Endothelial cell of umbilical vein (primary cell): Measurements from ENCODE around the gene SLC25A33. TPM values are rescaled to one million over a fixed set of nuclear protein-coding genes. Genes with fewer than 3 reads are reported as not detected.
"Not testable (repeated sequence)": the region's sequence is repeated elsewhere in the genome, so short reads cannot be mapped to it uniquely, and the experiment has no call there.

Source experiments
- BruUV-seq: library from RNA; stranded (reverse); fragments of 400-500 nt; replicated peaks from 2 replicates; lab custom pipeline; 2021; lab: Mats Ljungman, UMichigan
- CTCF ChIA-PET: fragments of 300-600, 350-600 bp; sonication (Branson Sonifier 250); formaldehyde crosslinking; loops from one replicate; lab custom pipeline; 2021; ENCODE audit warnings: antibody characterized with exemption, inconsistent platforms; lab: Charles Lee
- POLR2A ChIA-PET: fragments of 300-600, 350-600 bp; sonication (Branson Sonifier 250); formaldehyde crosslinking; loops from one replicate; lab custom pipeline; 2021; ENCODE audit warnings: antibody characterized with exemption, inconsistent platforms; lab: Charles Lee
- DNase-seq: peaks from one replicate; pipeline ENCODE4 v3.0.0-alpha.2; 2011; ENCODE audit warnings: low read depth, low spot score
- FAIRE-seq: peaks from 2 replicates; lab custom pipeline; 2011; peaks lifted over from hg19 to GRCh38; lab: Jason Lieb, UNC
- H2AFZ ChIP-seq: 2 replicates; pipeline ENCODE4 v1.6.0; 2012; ENCODE audit warnings: low read depth, low read length, control low read depth, inconsistent platforms
- H3K27ac ChIP-seq: 2 replicates; pipeline ENCODE4 v1.5.1; 2011; ENCODE audit warnings: low read depth, mild to moderate bottlenecking, control low read depth, low read length, moderate library complexity; ENCODE audit not compliant: insufficient read depth
- H3K27me3 ChIP-seq, 2 experiments: 2 replicates each; pipeline versions ENCODE4 v1.6.0 to v1.6.1; 2011; ENCODE audit warnings: low read length in 2 of 2, mixed read lengths in 1 of 2; ENCODE audit not compliant: control insufficient read depth in 2 of 2, insufficient read depth in 2 of 2
- H3K36me3 ChIP-seq, 2 experiments: 2 replicates in 1 of 2; 3 replicates in 1 of 2; pipeline ENCODE4 v1.5.1; 2011; ENCODE audit warnings: low read length in 2 of 2, mild to moderate bottlenecking in 1 of 2, moderate library complexity in 1 of 2; ENCODE audit not compliant: control insufficient read depth in 2 of 2, insufficient read depth in 2 of 2; ENCODE audit errors: extremely low read depth in 1 of 2
- H3K4me1 ChIP-seq: 3 replicates; pipeline ENCODE4 v1.5.1; 2011; ENCODE audit warnings: mild to moderate bottlenecking, low read length; ENCODE audit not compliant: control insufficient read depth, insufficient read depth; ENCODE audit errors: extremely low read depth
- H3K4me2 ChIP-seq: 2 replicates; pipeline ENCODE4 v1.6.1; 2011; ENCODE audit warnings: low read length, control low read depth, mixed read lengths; ENCODE audit not compliant: insufficient read depth
- H3K4me3 ChIP-seq, 3 experiments: fragments of 200-600 bp in 1 of 3; sonication (generic), shearing (Covaris generic) in 1 of 3; replicated peaks in 1 of 3; 2 replicates each; pipeline ENCODE4 v1.5.1; 2011 to 2016; ENCODE audit warnings: control low read depth in 3 of 3, low read length in 3 of 3, mild to moderate bottlenecking in 2 of 3, inconsistent platforms in 1 of 3, low read depth in 1 of 3, moderate library complexity in 1 of 3; ENCODE audit not compliant: insufficient read depth in 1 of 3
- H3K79me2 ChIP-seq: 2 replicates; pipeline ENCODE4 v1.6.0; 2012; ENCODE audit warnings: low read length, inconsistent platforms; ENCODE audit not compliant: control insufficient read depth, insufficient read depth
- H3K9ac ChIP-seq: replicated peaks from 2 replicates; pipeline ENCODE3; 2011; ENCODE audit warnings: low read length, control low read depth; ENCODE audit not compliant: insufficient read depth; ENCODE audit errors: extremely low read depth
- H3K9me1 ChIP-seq: replicated peaks from 3 replicates; pipeline ENCODE4 v1.6.0; 2011; ENCODE audit warnings: mild to moderate bottlenecking, low read length; ENCODE audit not compliant: control insufficient read depth, insufficient read depth; ENCODE audit errors: extremely low read depth
- H3K9me3 ChIP-seq: replicated peaks from 2 replicates; pipeline ENCODE4 v1.5.1; 2012; ENCODE audit warnings: low read length, inconsistent platforms; ENCODE audit not compliant: control insufficient read depth, insufficient read depth
- H4K20me1 ChIP-seq: replicated peaks from 2 replicates; pipeline ENCODE3; 2011; ENCODE audit warnings: mild to moderate bottlenecking, low read length; ENCODE audit not compliant: control insufficient read depth, insufficient read depth; ENCODE audit errors: extremely low read depth
- EZH2 ChIP-seq: IDR thresholded peaks from 2 replicates; pipeline ENCODE4 v1.6.1; 2012; ENCODE audit warnings: borderline replicate concordance, low read depth, mild to moderate bottlenecking, moderate library complexity, low read length, inconsistent platforms; ENCODE audit not compliant: severe bottlenecking
- GATA2 ChIP-seq: IDR thresholded peaks from 2 replicates; pipeline ENCODE4 v1.7.0; 2011; ENCODE audit warnings: low read depth, mild to moderate bottlenecking, moderate library complexity, mixed read lengths, low read length; ENCODE audit not compliant: insufficient read length, insufficient read depth
- MYC ChIP-seq: IDR thresholded peaks from one replicate; pipeline ENCODE4 v1.6.1; 2011; ENCODE audit warnings: mild to moderate bottlenecking, low read depth, low read length
- POLR2A ChIP-seq: IDR thresholded peaks from 2 replicates; pipeline ENCODE4 v1.6.1; 2012; ENCODE audit warnings: low read depth, mild to moderate bottlenecking, control low read depth, low read length
- POLR2AphosphoS5 ChIP-seq: IDR thresholded peaks from 2 replicates; pipeline ENCODE4 v1.6.1; 2012; ENCODE audit warnings: low read depth, mild to moderate bottlenecking, control low read depth, low read length, moderate library complexity; ENCODE audit not compliant: insufficient read depth
- dilution Hi-C: fragments of 300-500 bp; cut with MboI; formaldehyde crosslinking; loops from one replicate; pipeline ENCODE4 v1.15.0; 2019; ENCODE audit warnings: low sequenced_read_pairs; ENCODE audit not compliant: extremely low pct_ligation_motif_present
- intact Hi-C: fragments of 100-400 bp; cut with micrococcal nuclease; formaldehyde crosslinking; loops from one replicate; pipeline ENCODE4 v1.10.0; 2022
- polyA plus RNA-seq, 4 experiments: library from polyadenylated mRNA; depleted of rRNA in 3 of 4; stranded (reverse) in 3 of 4; unstranded in 1 of 4; fragments of >200 nt; gene quantifications; 2 replicates each; pipeline versions ENCODE4 v1.2.1 to v1.2.3, GENCODE V29; 2011 to 2012; ENCODE audit warnings: missing spikeins in 1 of 4
- total RNA-seq: library from RNA; stranded (reverse); gene quantifications from 2 replicates; pipeline ENCODE4 v1.2.3, GENCODE V29; 2021
- TF ChIP-seq, protein P1 (sequence below), 2 donors: IDR thresholded peaks; 1 replicate in 1 of 2; 2 replicates in 1 of 2; pipeline ENCODE4 v1.5.1; 2011; ENCODE audit warnings: low read length in 2 of 2, mild to moderate bottlenecking in 2 of 2, moderate library complexity in 2 of 2, control low read depth in 1 of 2, inconsistent platforms in 1 of 2, low read depth in 1 of 2; ENCODE audit not compliant: insufficient read depth in 1 of 2; ENCODE audit errors: extremely low read depth in 1 of 2

The SLC25A33 gene
- total and polyA plus RNA-seq, 2 donors (not counting 3 experiments of a cell fraction or from before 2014, with no cell fraction given): 3.8 to 6.6 TPM

DNA sequence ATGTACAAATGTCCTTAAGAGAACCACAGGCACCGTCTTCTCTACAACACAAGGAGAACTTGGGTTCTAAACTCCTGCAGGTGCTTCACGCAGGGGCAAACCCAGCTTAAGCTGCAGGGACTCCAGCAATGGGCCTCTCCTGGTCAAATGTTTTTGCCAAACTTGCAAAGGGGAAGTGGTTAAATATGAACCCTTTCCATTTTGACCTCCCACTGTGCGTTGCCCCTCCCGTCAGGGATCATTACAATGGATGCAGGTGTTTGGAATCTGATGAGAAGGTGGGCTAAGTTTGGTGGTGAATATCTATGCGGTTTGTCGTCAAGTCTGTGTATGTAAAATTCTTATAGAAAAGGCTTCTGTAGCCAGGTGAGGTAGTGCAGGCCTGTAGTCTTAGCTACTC, 29.1 kb upstream of the SLC25A33 start:
- FAIRE-seq (no peak), DNase-seq (no peak)
- no peak overlapping the region for H3K4me3 ChIP-seq
- no peak overlapping the region for H3K4me2 ChIP-seq
- H3K4me1 ChIP-seq: no peaks in the 10 kb centered on the region
- H2AFZ ChIP-seq: no peak overlapping the region
- no peak overlapping the region for H3K27ac ChIP-seq
- no peaks in the 10 kb centered on the region for H3K9me1 ChIP-seq
- H3K9ac ChIP-seq: no peak overlapping the region
- TF ChIP-seq EZH2 (no peak), POLR2A (no peak), GATA2 (no peak), MYC (no peak), POLR2AphosphoS5 (no peak)
- TF ChIP-seq, protein P1, sequence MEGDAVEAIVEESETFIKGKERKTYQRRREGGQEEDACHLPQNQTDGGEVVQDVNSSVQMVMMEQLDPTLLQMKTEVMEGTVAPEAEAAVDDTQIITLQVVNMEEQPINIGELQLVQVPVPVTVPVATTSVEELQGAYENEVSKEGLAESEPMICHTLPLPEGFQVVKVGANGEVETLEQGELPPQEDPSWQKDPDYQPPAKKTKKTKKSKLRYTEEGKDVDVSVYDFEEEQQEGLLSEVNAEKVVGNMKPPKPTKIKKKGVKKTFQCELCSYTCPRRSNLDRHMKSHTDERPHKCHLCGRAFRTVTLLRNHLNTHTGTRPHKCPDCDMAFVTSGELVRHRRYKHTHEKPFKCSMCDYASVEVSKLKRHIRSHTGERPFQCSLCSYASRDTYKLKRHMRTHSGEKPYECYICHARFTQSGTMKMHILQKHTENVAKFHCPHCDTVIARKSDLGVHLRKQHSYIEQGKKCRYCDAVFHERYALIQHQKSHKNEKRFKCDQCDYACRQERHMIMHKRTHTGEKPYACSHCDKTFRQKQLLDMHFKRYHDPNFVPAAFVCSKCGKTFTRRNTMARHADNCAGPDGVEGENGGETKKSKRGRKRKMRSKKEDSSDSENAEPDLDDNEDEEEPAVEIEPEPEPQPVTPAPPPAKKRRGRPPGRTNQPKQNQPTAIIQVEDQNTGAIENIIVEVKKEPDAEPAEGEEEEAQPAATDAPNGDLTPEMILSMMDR (IDR thresholded peaks at IDR 0.05; ENCODE audit: extremely low read depth in 1 of 2, insufficient read depth in 1 of 2, low read depth in 1 of 2, low read length in 2 of 2): no peak
- dilution Hi-C loops: no loop called here
- BruUV-seq: no TSS peak
- CTCF ChIA-PET: interaction anchor here (0.6 kb wide), 1 partner anchor 19 kb away, joined by 3 read pairs; no protein-coding TSS in a partner anchor
- no peaks in the 10 kb centered on the region for H3K36me3 ChIP-seq
- POLR2A ChIA-PET: interaction anchor here (0.6 kb wide), 1 partner anchor 19 kb away, joined by 7 read pairs; no protein-coding TSS in a partner anchor
- no peaks in the 10 kb centered on the region for H3K79me2 ChIP-seq
- intact Hi-C loops: no loop called here
- peaks cover 0 to 3% of the 10 kb centered on the region in 2 experiments for H3K27me3 ChIP-seq
- H4K20me1 ChIP-seq: no peaks in the 10 kb centered on the region
- H3K9me3 ChIP-seq: no peaks in the 10 kb centered on the region

DNA sequence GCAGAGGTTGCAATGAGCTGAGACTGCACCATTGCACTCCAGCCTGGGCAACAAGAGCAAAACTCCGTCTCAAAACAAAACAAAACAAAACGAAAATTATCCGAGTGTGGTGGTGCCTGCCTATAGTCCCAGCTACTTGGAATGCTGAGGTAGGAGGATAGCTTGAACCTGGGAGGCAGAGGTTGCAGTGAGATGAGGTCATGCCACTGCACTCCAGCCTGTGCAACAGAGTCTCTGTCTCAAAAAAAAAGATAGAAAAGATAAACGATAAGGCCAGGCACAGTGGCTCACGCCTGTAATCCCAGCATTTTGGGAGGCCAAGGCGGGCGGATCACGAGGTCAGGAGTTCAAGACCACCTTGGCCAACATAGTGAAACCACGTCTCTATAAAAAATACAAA, 23.7 kb upstream of the SLC25A33 start:
- POLR2A ChIA-PET: interaction anchor here (0.7 kb wide), 1 partner anchor 60 kb away, joined by 6 read pairs; no protein-coding TSS in a partner anchor
- intact Hi-C loops, BruUV-seq, H3K4me3 ChIP-seq, H3K27ac ChIP-seq, H3K9me3 ChIP-seq, CTCF ChIA-PET, H2AFZ ChIP-seq, H3K79me2 ChIP-seq, H3K9me1 ChIP-seq, H3K9ac ChIP-seq, H3K27me3 ChIP-seq, dilution Hi-C loops, FAIRE-seq, H3K4me2 ChIP-seq, H3K36me3 ChIP-seq, H3K4me1 ChIP-seq, H4K20me1 ChIP-seq, DNase-seq: not testable (repeated sequence)
